ENCODE measurements around the gene PRKCZ.

Gene PRKCZ

DNA sequence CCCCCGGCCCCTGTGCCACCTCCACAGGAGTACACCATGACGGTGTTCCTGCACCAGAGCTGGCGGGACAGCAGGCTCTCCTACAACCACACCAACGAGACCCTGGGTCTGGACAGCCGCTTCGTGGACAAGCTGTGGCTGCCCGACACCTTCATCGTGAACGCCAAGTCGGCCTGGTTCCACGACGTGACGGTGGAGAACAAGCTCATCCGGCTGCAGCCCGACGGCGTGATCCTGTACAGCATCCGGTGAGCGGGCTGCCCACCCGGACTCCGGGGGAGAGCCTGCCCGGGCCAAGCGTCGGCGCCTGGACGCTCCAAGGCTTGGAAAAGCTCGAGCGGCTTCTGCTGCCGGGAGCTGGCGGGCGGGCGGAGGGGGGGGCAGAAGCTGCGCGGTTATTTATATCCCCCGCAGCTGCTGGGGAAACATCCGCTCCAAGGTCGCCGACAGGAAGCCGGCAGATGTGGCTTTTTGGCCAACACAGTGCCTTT, 24.7 kb upstream of the PRKCZ start:
- DNase-seq = no peak

DNA sequence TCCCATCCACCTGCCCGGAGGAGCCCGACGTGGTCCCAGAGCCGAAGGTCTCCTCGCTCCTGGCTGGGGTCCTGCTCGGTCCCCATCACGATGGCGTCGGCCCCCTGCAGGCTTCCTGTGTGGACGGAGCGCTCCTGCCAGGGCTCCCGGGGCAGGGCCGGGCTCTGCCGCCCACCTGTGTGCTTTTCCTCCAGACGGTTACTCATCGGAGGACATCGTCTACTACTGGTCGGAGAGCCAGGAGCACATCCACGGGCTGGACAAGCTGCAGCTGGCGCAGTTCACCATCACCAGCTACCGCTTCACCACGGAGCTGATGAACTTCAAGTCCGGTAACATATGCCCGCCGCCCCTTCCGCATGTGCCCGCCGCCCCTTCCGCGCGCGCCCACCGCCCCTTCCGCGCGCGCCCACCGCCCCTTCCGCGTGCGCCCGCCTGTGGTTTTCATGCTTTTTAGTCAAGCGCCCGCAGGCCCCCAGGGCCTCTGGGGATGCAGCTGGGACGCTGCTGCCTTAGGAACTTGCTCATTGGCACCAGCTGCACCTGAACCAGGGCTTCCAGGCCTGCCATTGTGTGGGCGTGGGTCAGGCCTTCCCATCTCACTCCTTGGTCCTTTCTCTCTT, 22.1 kb upstream of the PRKCZ start:
- no peak for DNase-seq

DNA sequence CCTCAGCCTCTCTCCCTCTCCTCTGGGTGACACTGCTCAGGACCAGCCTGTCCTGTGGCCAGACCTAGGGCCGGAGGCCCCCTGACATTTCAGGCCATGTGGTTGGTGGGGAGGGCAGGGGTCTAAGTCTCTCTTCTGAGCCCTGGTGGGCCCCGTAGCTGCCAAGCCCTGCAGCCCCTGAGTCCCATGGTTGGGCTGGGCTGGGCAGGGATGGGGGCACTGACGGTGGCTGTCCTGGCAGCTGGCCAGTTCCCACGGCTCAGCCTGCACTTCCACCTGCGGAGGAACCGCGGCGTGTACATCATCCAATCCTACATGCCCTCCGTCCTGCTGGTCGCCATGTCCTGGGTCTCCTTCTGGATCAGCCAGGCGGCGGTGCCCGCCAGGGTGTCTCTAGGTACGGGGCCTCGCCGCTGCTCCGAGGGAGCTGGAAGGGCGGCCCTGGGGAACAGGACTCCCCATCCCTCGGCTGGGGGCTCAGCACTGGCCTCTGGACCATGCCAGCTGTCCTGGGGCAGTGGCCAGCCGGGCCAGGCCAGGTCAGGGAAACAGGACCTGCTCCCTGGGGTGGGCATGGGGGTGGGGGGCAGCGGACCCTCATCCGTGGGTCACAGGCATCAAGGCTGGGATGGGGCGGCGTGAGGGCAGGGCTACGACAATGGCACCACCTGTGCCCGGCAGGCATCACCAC, 21.2 kb upstream of the PRKCZ start:
- DNase-seq = no peak

DNA sequence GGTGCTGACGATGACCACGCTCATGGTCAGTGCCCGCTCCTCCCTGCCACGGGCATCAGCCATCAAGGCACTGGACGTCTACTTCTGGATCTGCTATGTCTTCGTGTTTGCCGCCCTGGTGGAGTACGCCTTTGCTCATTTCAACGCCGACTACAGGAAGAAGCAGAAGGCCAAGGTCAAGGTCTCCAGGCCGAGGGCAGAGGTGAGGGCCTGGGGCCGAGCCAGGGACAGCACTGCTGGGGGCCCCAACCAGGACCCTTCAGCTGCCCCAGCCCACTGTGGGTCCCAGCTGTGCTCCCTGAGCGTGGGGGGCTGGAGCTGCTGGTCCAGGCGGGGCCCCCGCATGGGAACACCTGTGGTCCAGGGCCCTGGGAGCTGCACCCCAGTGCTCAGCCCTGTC, 20.6 kb upstream of the PRKCZ start:
- DNase-seq = no peak

DNA sequence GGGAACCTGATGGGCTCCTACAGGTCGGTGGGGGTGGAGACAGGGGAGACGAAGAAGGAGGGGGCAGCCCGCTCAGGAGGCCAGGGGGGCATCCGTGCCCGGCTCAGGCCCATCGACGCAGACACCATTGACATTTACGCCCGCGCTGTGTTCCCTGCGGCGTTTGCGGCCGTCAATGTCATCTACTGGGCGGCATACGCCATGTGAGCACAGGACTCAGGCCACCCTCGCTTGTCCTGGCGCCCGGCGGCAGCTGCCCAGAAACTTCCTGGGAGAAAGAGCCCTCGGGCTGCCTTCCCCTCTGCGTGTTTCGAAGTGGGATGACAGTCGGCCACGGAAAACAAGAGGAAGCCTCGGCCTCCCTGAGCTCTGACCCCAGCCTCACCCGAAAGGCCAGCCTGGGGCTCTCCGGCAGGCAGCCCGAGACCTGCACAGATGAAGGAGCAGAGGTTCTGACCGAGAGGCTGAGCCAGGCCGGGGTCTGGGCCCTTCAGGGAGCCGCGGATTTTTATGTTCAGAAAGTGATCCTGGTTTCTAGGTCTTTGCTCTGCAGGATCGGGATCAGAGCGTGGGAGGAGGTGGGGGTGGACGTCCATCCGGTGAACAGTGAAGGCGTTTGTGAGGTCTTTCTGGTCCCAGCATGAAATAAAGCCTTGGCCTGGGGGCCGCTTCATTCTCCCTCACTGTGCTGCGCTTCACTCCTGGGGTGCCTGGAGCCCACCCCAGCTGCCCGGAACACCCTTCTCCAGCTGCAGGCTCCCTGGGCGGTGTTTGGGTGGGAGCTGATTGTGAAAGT, 19.9 kb upstream of the PRKCZ start:
- DNase-seq = no peak

DNA sequence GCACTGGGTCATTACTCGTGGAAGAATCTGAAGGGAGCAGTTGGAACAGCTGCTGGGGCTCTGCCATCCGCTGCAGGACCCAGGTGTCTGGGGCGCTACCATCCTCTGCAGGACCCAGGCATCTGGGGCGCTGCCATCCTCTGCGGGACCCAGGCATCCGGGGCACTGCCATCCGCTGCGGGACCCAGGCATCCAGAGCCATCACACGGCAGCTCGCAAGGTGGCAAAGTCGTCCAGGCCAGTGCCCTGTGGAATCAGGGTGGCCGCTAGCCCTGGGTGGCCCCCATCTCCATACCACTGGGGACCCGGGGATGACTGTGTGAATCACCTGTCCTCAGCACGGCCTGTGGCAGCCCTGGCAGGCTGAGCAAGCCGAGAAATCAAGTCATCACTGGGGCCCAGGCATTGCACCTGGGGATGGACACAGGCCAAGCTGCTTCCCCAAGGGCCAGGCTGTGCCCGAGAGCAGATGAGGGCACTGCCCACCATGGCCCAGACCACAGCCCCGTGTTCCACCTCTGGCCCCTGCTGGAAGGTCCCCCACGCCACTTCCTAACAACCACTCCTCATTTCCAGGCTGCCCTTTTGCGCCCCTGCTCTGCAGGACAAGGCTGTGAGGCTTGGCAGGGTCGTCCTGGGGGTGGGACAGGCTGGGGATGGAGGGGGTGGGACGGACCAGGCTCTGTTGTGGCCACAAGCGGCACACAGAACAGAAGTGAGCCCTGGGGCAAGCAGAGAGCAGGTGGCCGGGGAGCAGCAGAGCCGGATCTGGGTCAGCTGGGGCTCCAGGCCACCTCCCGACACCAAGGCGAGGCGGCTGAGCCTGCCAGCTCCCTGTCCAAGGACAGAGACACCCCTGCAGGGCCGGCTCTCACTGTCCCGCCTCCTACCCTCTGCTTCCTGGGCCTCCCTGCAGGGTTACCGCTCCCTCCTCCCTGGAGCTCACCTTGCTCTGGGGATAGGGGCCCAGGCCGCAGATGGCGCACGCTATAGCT, 18.4 kb upstream of the PRKCZ start:
- no peak for DNase-seq

DNA sequence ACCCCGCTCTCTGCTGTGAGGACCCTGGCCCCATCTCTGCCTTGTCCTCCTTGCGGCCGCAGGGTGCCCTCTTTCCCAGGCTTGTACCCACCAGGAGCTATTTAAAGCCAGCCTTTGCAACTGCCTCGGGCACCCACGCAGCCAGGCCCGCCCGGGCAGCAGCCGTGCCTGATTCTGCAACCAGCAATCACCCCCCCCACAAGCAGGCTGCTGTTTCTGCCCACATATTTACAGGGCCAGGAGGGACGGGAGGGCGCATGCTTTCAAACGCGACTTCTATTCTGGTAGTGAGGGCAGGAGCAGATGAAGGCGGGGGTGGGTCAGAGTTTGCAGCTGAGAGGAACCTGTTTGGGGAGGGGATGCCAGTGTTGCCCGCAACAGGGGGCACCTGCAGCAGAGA, 17.5 kb upstream of the PRKCZ start:
- no peak for DNase-seq

DNA sequence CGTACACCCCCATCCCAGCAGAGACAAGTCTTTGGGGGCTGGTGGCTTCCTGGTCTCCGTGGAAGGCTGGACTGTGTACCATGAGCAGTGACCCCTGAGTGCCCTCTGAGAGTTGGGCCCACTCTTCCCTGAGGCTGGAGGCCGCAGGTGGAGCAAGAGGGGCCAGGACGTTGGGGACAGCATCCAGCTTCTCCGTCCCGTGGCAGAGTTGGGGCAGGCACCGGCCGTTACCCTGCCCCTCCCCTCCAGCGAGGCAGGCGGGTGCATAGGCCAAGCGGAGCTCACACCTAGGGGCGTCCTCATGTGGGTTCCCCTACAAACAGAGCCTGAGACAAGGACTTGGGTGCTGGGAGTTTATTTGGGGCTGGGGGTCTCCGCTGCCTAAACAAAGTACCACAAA, 17.0 kb upstream of the PRKCZ start:
- no peak for DNase-seq

DNA sequence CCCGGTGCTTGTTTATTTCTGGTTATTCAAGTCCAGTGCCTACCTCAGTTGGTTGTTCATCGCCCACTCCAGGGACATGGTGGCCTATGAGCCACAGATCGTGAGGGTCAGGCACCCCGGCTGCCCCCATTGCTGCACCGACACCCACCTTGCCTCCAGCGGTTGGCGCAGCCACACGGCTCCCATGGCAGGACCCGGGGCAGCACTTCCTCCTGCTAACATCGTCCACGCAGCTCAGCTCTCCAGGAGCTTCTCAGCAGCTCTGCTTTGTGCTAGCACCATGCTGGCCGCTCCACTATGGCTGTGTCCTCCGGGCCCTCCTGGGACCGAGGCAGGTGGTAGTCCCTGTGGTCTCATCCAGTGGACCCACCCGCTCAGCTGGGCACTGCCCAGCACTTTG, 13.9 kb upstream of the PRKCZ start:
- DNase-seq = no peak

DNA sequence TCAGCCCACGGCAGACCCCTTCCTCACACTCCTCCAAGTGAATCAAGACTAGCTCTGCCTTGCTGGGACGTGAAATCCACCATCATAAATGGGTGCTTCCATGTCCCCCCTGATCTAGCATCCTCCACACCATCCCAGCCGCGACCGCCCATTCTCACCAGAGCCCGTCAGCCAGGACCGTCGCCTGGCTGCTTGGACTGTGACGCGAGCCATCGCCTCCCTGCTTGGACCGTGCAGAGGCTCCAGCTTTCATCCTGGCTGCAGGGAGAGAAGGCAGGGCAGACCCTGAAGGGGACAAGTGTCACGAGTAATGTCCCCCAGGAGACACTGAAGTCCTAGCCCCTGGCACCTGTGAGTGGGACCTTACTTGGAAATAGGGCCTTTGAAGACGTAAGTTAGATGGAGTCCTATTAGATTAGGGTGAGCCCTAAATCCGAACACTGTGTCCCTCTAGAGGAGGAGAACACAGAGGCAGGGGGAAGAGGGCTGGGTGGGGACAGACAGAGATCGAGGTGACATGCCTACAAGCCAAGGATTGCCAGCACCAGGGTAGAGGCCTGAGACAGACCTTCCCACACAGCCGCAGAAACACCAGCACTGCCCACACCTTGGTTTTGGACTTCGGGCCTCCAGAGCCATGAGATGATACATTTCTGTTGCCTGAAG, 12.8 kb upstream of the PRKCZ start:
- DNase-seq = no peak

DNA sequence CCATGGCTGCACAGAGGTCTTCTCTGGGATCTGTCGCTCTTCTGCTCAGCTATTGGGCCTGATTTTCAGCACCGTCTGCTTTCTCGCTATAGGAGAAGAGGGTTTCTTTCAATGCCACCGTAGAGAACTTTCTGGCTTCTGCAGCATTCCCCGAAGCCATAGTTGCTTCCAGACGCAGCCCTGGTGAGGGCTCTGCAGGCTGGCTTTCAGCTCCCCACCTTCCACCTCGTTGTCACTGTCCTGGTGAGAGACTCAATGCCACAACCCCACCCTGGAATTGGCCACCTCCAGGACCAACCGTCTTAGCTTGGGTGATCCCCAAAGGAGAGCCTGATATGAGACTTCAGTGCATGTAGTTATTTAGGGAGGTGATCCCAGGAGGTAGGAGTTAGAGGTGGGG, 12.0 kb upstream of the PRKCZ start:
- no peak for DNase-seq

DNA sequence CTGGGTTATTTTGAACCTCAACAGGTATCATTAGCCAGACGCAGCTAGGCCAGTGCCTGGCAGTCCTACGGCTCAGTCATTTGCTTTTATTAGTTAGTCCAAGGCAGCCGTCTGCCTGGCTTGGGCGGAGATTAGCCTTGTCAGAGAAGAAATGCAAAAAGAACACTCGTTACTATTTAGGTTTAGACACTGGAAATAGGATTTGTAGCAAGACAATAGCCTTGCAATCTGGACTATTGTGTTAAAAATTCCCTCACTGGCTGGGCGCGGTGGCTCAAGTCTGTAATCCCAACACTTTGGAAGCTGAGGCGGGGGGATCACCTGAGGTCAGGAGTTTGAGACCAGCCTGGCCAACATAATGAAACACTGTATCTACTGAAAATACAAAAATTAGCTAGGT, 11.0 kb upstream of the PRKCZ start:
- no peak for DNase-seq

DNA sequence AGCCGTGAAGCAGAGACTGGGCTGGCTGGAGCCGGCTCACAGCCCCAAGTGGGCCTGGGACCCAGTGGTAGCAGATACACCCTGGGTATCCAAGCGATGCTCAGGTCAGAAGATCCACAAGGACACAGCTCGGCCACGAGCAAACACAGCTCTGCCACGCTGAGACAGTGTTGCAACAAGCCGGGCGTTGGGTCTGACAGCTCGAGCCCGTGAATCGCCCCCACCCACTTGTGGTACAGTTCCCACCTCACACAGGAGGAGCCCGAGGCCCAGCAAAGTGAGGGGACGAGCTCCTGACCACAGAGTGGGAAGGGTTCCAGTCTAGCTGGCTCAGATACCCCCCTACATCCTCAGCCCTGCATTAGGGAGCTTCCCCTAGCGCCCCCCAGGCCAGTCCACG, 8.9 kb upstream of the PRKCZ start:
- no peak for DNase-seq

DNA sequence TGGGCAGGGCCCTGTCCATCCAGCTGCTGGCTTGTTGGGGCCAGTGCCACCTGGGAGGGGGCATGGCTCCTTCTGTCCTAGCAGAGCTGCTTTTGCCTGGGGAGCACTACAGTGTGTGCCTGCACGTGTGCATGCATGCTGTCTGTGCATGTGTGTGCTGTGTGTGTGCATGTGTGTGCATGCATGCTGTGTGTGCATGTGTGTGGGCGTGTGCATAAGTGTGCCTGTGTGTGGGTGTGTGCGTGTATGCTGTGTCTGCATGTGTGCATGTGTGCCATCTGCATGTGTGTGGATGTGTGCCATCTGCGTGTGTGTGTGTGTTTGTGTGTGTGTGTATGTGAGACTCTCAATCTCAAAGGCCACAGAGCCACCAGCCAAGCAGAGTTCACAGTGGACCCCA, 8.3 kb upstream of the PRKCZ start:
- DNase-seq = no peak

DNA sequence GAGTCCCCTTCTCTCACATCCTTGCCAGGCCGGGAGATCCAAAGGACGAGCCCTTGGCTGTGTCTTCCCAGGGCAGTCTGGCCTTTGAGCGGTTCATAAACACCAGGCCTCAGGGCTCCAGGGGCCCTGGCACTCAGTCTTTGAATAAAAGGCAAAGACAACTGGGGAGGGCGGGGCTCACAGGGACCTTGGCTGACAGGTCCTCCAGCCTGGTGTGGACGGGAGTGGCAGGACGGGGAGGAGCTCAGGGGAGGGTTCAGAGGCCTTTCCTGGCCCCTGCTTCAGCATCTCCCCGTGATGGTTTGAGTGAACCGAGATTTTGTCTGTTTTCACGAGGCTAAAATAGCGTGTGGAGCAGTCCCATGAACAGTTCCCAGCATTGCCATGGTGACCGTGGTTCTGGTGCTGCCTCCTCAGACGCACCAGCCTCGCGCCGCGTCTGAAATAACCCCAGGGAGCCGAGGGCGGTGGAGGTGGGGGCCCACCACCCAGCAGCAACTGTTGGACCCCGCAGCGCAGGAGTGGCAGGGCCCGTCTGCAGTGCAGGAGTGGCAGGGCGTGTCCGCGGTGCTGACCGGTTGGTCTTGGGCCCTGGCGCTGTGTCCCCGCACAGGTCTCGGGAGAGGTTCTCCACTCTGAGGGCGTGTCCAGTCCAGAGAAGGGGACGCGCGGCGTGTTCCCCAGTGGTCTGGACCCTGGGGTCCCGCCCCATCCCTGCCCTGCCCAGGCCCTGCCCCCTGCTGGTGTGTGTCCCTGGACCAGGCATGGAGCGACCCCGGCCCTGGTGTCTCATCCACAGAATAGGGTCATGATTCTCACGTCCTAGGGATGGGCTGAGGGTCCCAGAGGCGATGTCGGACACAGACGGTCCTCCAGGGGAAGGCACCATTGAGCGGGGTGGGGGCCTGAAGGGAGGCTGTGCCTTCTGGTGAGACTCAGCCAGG, 7.1 kb upstream of the PRKCZ start:
- DNase-seq = no peak

DNA sequence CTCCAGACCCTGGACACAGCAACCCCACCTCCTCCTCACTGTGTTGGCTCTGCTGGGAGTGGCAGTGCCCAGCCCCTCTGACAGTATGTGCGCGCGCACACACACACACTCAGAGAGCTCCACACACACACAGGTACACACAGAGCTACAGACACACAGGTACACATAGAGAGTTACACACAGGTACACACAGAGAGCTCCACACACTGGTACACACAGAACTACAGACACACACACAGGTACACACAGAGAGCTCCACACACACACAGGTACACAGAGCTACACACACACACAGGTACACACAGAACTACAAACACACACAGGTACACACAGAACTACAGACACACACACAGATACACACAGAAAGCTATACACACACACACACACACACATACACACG, 6.3 kb upstream of the PRKCZ start:
- DNase-seq = no peak

DNA sequence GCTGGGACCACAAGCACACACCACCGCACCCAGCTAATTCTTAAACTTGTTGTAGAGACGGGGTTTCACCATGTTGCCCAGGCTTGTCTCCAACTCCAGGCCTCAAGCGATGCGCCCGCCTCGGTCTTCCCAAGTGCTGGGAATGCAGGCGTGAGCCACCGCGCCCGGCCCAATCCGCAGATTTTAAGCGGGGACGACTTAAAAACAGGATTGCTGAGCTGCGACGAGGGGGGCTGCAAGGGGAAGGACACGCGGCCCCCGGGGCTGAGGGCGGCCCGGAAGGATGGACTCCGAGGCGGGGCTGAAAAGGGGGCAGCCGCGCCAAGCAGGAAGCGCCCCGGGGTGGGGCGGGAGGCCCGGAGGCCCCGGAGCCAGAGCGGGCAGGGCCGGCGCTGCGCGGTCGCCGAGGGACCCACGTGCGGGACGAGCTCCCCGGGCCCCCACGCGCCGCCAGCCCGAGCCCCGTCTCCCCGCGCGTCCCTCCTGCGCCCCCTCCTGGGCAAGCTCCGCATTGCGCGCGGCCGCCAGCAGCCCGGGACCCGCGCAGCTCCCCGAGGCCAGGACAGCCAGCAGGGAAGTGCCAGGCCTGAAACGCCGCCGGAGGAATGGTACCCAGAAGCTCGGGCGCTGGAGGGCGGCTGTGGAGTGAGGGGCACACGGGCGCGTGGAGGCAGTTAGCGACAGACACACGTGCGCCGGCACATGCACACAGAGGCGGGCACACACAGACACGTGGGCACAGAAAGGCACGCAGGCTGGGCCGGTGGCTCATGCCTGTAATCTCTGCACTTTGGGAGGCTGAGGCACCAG, 5.5 kb upstream of the PRKCZ start:
- DNase-seq = peak; percentile 47

DNA sequence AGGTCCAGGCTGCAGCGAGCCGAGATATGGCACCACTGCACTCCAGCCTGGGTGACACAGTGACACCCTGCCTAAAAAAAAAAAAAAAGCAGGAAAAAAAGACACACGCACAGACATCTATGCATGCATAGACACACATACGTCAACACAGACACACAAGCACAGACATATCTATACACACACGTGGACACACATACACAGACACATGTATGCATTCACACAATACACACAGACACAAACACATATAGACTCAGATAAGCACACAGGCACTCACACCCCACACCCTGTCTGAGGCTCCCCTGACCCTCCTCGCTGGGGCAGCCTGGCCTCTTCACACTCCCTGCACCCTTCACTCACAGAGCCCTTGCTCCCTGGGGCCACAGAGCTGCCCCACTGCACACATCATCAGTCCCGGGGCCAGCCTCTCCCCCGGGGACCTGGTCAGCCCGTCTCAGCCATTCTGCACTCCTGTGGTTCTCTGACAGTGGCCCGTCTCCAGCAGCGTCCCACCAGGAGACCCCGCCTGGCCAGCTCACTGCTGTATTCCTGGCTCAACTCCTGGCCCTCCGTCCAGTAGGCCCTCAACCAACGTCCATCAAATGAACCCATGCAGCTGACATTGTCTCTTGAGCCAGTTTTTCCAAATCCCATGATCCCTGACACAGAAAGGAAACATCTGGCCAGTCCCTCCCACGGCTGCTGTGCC, 4.6 kb upstream of the PRKCZ start:
- DNase-seq = no peak

DNA sequence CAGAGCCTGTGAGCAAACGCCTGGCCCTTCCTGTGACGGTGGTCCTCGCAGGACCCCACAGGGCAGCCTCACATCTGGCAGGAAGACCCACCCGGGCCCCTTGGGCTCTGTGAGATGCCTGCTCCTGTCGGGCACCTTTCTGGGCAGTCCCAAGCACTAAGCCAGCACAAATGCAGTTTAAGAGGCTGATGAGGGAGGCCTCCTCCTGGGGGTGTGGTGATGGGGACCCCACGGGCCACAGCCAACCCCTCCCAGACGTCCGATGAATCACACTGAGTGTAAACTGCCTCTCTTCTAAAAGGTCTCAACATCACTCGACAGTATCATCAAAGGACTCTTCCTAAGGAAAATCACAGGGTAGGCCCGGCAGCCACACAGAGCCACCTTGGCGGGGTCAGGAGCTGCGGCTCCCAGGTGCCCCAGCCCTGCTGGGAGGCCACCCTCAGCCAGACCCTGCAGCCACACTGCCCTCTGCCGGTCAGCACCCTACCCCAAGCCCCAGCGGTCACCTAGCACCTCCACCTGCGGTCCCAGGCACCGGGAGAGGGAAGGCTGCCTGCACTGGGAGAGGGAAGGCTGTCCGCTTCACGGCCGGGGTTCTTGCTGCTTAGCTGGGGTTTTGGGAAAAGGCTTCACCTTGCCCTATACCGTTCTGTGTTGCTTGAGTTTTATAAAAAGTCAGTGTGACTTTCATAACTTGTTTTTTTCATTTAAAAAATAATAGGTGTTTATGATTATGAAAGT, 3.9 kb upstream of the PRKCZ start:
- DNase-seq = no peak

Measured in NCI-H2227 treated with DMSO at 0.1 percent for 48 hours (cell line).